Activated naive CD4-positive, alpha-beta T cell treated with Interleukin-2 at 50 U/mL for 16 hours (primary cell): ENCODE data around the gene HM13.
A peak's percentile ranks its signal among the peaks of the same experiment; 100 is the strongest.
"Not testable (repeated sequence)": the region's sequence is repeated elsewhere in the genome, so short reads cannot be mapped to it uniquely, and the experiment has no call there.

Source experiments
- DNase-seq: peaks from one replicate; pipeline ENCODE4 v3.0.0-alpha.2; 2020

HM13 gene, protein sequence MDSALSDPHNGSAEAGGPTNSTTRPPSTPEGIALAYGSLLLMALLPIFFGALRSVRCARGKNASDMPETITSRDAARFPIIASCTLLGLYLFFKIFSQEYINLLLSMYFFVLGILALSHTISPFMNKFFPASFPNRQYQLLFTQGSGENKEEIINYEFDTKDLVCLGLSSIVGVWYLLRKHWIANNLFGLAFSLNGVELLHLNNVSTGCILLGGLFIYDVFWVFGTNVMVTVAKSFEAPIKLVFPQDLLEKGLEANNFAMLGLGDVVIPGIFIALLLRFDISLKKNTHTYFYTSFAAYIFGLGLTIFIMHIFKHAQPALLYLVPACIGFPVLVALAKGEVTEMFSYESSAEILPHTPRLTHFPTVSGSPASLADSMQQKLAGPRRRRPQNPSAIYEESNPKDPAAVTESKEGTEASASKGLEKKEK

DNA sequence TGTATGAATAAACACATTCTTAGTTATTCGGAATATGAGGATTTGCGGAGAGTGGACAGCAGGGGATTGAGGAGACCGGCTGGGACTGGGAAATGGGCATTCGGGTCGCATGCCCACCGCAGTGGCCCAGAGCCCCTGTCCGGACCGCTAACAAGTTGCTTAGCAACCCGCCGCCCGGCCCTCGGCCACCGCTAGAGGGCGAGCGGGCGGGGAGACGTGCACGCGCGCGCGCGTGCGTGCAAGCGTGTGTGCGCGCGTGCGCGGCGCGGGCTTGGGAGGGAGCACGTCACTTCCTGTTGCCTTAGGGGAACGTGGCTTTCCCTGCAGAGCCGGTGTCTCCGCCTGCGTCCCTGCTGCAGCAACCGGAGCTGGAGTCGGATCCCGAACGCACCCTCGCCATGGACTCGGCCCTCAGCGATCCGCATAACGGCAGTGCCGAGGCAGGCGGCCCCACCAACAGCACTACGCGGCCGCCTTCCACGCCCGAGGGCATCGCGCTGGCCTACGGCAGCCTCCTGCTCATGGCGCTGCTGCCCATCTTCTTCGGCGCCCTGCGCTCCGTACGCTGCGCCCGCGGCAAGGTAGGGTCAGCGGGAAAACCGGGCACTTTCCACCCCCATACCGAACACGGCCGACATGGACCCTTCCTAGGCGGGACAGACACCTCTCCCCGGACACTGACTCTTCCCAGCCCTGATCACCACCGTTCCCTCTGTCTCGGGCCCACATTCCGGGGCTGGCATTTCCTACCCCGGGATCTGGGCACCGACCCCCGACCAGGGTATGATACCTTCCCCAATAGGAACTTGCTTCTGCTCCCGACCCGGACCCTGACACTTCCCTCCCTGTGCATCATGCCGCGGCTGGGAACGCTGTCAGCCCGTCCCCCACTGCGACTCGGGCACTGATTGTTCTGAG lies at the start of gene HM13:
TSS of gene HM13 (plus strand) at position 289 of the 918 bp plus-strand sequence. CDS start at position 399, 110 bp downstream.
- DNase-seq: peak; percentile 88

DNA sequence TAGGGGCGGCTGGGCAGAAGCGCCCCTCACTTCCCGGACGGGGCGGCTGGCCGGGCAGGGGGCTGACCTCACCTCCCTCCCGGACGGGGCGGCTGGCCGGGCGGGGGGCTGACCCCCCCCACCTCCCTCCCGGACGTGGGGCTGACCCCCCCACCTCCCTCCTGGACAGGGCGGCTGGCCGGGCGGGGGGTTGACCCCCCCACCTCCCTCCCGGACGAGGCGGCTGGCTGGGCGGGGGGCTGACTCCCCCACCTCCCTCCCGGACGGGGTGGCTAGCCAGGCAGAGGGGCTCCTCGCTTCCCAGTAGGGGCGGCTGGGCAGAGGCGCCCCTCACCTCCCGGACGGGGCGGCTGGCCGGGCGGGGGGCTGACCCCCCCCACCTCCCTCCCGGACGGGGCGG lies 43.3 kb upstream of the HM13 start:
- not testable (repeated sequence) for DNase-seq

DNA sequence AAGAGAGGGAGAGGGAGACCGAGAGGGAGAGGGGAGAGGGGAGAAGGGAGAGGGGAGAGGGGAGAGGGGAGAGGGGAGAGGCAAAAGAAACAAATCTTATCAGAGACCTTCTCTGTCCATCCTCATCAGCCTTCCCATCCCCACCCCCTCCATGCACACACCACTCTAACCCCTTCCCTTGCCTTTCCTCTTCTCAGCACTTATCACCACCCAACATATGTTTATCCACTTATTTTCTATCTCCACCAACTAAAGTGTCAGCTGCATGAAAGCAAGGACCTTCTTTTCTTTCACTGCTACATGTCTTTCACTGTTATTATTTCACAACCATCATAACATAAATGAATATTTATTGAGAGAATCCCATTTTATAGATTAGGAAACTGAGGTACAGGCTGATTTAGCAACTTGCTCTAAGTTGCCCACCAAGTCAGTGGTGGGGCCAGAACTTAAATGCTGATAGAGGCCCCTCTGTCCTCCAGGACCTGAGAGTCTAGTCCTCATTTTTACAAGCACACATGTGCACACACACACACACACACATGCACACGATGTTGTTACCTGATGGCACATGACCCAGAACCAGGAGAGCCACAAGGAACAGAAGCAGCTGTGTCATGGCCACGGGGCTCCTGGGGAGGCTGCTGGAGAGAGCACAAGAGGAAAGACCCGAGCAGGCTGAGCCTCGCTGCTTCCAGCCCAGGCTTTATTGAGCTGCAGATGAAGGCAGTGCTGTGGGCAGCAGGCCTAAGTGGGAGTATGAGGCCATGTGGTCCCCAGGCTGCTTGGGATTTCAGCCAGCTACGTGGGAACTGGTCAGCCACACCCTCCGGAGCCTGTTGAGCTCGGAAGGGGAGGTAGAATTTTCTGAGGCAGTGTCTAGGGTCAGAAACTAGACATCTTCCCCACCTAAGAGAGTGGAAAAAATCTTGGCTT lies 41.6 kb upstream of the HM13 start:
- no peak for DNase-seq

DNA sequence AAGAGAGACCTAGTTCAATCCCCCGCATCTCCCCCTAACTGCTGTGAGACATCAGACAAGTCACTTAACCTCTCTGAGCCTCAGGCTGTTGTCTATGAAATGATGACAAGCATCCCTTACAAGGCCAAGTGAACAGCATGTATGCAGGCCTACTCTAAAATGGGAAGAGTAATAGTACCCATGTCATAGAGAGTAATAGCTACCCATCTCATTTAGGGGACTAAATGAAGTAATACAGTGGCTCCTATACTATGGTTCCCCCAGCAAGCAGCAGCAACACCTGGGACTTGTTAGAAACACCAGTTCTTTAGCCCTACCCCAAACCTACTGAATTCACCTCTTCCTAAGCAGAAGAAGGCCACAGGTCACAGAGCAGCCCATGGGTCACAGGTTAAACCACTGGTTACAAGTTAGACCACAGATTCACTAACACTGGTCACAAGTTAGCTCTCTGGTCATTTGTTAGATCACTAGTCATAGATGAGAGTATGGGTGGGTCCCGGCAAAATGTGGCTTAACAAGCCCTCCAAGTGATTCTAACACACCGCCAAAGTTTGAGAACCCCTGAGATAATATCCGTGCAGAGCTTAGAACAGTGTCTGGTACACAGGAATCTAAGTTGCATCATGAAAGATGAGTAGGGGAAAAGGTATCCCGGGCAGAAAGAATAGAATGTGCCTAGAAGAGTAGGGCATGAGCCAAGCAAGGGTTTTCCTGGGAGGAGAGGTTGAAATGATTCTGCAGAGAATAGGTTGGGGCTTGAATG lies 40.7 kb upstream of the HM13 start:
- no peak for DNase-seq

DNA sequence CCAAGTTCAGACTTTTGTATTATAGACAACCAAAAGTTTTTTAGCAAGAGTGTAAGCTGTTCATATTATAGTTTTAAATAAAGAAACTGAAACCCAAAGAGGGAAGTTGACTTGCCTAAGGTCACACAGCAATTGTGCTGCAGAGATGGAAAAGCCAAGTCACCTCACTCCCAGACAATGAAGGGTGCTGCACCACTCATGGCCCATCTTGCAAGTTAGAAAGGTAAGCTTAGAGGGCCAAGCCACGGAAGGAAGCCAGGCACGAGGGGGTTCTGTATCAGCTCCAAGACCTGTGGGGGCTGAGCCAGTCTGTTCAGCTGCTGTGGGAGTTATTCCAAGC lies 40.2 kb upstream of the HM13 start:
- DNase-seq: no peak

DNA sequence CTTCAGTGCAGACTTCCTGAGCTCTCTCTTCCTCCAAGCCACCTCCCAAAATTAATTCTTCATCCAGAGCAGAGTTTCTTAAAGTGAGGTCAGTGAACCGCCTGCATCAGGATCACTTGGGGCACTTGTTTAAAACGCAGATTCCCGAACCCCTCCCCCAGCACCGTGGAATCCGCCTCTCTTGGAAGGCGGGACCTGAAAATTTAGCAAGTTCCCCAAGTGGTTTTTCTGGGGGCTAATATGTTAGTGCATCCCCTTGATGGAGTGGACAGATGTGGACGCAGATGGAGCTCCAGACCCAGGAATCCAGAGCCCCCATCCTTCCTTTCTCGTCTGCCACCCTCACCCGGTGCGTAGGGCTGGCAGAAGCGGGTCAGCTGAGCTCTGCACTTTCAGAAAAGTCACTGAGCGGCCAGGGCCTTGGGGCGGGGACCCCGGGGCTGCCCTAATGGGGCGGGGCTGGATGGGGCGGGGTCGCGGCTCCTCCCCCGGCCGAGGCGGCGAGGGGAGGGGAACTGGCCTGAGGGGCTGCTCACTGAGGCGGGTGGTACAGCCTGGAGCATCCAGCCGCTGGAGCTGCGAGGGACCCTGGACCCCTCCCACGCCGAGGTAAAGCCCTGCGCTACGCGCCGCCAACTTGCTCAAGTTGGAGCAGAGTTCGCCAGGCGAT lies 39.3 kb upstream of the HM13 start, which contains the start of the genes DEFB124 and REM1:
TSS of gene DEFB124 (minus strand) at position 370 of the 670 bp plus-strand sequence. CDS start 2,114 bp downstream, outside the sequence.
TSS of gene REM1 (plus strand) at position 531 of the 670 bp plus-strand sequence. CDS start 1,158 bp downstream, outside the sequence.
- DNase-seq: no peak

DNA sequence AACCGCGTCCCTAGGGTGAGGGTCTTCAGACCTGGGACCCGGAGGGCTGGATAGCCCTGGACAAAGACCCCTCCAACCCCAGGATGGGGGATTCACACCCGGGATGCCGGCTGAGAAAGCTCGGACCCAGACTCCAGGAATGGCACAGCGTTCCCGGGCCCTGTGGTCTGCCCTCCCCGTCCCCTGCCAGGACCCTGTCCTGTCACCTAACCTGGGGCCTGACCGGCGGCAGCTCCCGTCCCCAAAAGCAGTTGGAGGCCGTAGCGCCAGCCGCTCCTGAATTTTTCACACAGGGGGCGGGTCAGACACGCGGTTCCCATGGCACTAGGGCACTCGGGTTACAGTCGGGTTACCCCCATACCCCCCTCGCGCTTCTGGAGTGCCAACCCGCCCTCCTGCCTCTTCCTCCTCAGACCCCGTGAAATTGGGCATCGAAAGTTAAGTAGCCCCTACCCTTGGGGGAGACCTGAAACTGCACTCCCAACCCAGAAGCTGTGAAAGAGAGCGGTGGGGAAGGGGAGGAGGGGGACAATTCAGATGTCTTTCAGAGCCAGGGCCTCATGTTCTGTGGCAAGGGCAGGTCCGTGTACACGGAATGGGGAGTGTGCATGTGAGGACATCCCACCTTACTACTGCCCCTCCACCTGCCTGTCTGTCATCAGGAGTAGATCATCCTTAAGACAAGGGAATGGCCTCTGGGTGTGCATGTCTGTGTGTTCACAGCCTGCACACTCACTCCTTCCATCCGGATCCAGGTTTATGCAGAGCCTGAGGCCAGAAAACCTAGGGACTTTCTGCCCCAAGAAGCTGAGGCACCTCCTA lies 38.6 kb upstream of the HM13 start:
- DNase-seq: no peak

DNA sequence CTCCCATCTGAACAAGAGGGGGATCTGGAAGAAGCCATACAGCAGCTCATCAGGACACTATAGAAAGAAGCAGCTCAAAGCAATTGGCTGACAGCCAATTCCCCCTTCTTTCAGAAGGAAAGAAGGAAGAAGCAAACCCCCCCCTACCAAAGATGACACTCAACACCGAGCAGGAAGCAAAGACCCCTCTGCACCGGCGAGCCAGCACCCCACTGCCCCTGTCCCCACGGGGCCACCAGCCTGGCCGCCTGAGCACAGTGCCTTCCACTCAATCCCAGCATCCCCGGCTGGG lies 38.0 kb upstream of the HM13 start:
- no peak for DNase-seq

DNA sequence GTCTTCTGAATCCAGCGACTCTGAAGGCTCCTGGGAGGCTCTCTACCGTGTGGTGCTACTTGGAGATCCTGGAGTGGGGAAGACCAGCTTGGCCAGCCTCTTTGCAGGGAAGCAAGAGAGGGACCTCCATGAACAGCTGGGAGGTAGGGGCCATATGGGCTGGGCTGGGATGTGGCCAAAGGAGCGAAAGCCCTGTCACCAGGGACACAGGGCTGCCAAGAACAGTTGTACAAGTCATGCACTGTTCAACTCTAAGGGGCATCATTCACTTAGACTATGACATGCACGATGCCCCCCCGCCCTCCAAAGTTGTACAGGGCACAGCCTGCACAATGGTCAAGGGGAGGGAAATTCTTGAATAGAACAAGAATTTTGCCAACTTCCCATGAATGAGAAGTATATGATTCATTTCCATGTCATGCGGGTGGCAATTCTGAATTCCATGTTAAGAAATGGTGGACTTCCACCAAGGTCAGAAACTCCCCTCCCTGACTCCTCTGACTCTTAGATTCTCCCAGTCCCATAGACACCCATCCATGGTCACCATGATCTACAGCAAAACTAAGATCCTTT lies 37.5 kb upstream of the HM13 start:
- no peak for DNase-seq

DNA sequence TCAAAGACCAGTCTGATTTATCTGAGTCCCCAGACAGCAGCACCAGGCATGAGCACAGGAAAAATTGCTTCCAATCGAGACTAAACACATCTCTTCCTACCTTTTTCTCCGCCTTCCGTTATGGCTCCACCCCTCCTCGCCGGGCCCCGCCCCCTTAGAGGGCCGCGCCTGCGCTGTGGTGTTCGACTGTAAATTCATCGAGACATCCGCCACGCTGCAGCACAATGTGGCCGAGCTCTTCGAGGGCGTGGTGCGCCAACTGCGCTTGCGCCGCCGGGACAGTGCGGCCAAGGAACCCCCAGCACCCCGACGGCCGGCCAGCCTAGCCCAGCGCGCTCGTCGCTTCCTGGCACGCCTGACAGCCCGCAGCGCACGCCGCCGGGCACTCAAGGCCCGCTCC lies 30.2 kb upstream of the HM13 start:
- DNase-seq: no peak

DNA sequence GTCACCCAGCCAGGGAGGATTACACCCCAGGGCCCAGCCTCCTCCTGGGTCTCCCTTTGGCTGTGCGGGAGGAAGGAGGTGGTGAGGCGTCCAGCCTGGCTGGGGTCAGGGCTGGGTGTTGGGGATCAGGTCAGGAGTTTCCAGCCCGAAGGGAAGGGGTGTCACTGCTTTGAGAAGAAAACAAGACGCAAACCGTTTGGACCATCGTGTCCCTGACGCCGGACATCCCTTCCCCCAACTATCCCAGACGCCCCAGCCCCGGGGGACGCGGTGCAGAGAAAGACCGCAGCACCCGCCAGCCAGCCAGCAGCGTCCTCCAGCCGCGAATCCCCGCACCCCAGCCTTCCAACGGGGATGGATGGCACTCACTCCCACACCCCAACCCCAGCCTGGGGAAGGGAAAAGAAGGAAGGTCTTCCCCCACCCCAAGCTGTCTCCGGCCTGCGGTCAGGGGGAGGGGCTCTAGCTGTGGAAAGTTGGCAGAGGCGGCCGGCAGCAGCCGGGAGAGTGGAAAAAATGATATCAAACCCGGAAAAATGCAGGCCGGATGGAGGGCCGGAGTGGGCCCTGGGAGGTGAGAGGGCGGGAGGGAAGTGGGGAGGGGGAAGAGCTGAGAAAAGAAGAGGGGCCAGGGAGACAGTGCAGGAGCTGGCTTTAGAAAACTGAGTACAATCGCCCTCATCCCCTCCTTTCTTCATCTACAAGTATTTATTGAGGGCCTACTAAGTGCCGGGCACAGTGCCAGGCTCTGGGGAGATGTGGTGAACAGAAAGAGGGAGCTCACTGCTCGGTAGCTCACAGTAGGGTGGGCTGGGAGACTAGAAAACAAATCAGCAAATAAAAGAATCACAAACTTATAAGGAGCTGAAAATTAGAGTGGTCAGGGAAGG lies 28.5 kb upstream of the HM13 start:
- DNase-seq: no peak

DNA sequence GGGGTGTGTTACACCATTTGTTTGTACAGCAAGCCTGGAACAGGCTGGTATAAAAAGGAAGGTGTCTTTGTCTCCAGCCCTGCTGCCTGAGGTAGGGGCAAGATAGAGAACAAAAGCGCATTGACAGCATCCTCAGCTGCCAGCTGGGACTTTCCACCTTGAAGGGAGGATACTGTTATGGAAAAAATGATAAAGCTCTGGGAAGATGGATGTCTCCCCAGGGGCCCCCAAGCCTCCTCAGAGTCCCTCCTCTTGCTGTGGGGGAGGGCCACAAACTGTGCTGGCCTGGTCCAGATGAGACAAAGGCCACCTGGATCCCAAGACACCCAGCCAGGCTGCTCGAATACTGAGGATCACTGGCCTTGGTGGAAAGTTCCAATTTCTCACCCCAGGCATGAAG lies 26.1 kb upstream of the HM13 start:
- no peak for DNase-seq

DNA sequence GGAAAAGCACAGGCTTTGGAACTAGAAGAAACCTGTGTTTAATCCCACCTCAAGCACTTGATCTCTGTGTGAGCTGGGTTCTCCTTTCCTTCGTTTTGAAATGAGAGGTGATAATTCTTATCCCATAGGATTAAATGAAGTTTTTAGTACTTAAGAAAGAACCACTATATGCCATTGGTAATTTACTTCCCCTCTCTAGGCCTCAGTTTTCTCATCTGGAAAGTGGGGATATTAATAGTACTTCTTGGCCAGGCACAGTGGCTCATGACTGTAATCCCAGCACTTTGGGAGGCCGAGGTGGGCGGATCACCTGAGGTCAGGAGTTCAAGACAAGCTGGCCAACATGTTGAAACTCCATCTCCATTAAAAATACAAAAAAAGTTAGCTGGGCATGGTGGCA lies 25.1 kb upstream of the HM13 start:
- DNase-seq: no peak

DNA sequence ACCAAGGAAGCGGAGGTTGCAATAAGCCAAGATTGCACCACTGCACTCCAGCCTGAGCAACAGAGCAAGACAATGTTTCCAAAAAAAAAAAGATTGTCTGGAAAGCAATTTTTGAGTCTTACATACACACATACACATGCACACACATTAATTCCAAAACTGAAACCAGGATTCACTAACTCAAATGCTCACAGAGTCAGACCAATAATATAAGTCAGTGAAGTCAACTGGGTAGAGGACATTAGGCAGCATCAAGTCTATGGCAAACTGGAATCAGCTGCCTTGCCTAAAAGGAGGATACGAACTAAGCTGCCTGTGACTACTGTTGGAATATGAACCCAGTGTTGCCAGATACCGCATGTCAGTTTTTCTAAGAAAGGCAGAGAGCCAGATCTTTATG lies 23.5 kb upstream of the HM13 start:
- DNase-seq: no peak

DNA sequence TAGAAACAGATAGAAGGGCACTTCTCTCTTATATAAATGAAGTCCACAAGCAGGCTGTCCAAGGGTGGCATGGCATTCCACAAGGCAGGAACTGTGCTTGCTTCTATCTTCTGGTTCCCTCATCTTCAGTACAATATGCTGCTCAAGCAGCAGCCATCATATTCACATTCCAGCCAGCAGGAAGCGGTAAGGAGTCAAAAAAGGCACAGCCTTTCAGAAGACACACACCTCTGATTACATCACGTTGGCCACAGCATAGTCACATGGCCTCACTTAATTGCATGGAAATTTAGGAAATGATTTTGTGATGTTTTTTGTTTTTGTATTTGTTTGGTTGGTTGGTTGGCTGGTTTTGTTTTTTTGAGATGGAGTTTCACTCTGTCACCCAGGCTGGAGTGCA lies 20.1 kb upstream of the HM13 start:
- DNase-seq: no peak

DNA sequence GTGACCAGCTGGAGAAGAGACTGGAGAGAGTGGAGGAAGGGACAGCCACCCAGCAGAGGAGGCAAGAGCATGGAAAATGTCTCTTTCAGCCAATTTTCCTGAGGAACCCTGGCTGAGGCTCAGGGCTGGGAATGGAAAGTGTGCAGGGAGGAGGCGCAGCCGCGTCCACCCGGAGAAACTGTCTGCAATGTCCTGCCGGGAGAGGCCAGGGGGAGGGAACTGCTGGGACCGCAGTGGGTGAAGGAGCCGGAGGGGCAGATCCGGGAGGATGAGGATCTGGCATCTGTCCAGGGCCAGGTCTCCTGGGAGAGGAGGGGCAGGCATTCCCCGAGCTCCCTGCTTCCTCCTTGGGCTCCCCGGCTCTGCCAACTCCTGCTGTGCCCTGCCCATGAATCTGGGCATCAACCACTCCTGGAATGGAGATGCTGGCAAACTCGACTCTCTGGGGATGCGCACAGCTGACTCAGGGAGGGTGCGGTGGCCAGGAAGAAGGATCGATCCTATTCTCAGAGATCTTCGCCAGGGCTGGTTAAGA lies 17.4 kb upstream of the HM13 start:
- no peak for DNase-seq

DNA sequence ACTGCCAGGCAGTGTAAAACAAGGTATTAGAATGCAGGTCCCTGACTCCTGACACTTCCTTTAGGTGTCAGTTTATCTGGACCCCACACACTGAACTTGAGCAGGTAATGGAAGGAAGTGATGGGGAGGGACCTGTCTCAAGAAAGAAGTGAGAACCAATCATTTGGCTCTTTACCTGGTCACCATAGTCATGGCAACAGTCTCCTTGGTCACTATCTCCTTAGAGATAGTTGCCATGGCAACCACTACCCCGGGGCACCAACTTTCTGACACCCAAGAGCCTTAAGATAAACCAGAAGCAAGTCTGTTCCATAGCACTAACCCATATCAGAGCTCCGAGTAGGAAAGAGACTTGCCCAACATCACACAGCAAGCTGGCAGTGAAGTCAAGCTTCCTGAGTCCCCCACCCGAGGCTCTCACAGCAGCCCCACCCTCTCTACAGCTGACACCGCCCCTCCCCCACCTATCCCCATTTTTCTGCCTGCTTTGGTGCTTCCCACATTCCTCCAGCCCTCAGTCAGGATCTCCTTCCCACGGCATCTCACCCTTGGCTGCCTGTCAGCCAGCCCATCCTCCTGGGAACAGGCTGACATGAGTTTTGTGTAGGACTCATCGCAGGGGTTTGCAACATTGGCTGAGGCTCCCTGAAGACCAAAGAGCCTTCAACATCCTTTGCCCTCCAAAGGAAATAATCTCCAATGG lies 16.3 kb upstream of the HM13 start:
- no peak for DNase-seq

DNA sequence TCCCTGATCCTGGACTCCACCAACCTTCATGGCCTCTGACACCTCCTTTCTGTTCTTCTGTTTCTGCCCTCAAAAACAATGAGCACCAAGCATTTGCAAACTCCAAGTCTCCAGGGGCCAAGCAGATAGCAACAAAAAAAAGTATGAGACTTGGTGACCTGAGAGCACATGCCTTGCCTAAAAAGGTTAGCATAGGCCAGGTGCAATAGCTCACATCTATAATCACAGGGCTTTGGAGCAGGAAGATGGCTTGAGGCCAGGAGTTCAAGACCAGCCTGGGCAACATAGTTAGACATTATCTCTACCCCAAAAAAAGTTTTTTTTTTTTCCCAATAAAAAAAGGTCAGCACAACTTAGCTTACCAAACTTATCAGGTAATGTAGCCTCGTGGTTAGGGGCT lies 13.7 kb upstream of the HM13 start:
- DNase-seq: no peak
